WI38 (cell line): ENCODE data around the gene GP9.

Source experiments
- H3K4me3 ChIP-seq: 2 replicates; pipeline ENCODE4 v1.5.1; 2011; ENCODE audit warnings: low read depth, mild to moderate bottlenecking, control low read depth, low read length
- TF ChIP-seq, protein P1 (sequence below): IDR thresholded peaks from 2 replicates; pipeline ENCODE4 v1.5.1; 2012; ENCODE audit warnings: low read depth, mild to moderate bottlenecking, control low read depth, low read length

Gene GP9

GRCh38 chr3:129040039-129040336, 20.6 kb upstream of the GP9 start:
- H3K4me3 ChIP-seq, result no peak overlapping the region
- TF ChIP-seq, protein P1, sequence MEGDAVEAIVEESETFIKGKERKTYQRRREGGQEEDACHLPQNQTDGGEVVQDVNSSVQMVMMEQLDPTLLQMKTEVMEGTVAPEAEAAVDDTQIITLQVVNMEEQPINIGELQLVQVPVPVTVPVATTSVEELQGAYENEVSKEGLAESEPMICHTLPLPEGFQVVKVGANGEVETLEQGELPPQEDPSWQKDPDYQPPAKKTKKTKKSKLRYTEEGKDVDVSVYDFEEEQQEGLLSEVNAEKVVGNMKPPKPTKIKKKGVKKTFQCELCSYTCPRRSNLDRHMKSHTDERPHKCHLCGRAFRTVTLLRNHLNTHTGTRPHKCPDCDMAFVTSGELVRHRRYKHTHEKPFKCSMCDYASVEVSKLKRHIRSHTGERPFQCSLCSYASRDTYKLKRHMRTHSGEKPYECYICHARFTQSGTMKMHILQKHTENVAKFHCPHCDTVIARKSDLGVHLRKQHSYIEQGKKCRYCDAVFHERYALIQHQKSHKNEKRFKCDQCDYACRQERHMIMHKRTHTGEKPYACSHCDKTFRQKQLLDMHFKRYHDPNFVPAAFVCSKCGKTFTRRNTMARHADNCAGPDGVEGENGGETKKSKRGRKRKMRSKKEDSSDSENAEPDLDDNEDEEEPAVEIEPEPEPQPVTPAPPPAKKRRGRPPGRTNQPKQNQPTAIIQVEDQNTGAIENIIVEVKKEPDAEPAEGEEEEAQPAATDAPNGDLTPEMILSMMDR, result no peak

DNA sequence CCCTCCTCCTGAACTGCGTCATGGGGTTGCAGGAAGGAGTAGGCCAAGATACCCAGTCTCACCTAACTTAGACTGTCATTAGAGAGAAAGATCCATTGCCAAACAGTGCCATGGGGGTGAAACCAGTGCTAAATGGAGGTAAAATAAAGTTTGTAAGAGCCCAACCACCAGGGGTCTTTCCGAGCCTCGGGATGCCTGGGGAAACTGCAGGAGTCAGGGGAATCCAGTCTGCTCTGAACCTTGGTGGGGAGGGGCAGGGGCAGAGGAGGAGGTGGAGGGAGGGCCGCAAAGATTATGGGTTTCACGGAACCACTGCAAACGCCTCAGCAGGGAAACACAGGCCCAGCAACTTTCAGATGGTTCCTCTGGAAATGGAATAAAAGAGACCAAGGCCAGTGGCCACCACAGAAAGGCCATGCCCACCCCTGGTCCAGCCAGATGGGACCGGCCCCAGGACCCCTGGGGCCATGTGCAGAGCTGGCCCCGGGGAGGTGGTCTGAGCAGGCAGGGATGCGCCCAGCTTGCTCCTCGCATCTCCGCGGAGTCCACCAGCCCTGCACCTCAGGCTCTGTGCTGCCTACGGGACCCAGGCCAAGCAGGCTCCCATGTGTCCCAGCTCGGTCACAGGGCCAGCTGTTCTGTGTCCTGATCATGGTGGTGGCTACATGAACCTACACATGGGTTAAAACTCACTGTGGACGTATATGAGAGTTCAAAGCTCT, 19.8 kb upstream of the GP9 start:
- TF ChIP-seq, protein P1, result no peak
- no peak overlapping the region for H3K4me3 ChIP-seq

DNA sequence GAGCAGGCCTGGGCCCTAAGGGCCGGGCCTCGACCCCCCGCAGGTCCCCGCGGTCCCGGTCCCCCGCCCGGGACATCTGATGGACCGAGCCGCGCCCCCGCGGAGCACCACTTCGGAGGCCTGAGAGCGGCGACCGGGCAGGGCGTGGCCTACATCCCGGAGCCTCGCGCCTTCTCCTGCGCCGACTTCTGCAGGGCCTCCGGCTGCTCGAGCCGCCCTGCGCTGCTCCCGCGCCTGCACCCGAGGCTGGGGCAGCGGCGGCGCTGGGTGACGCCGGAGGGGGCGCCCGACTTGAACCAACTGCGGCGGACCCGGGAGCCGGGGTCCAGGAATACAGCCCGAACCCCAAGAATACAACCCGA, 14.9 kb upstream of the GP9 start:
- TF ChIP-seq, protein P1, result no peak
- no peak overlapping the region for H3K4me3 ChIP-seq

GRCh38 chr3:129046037-129046731, 14.4 kb upstream of the GP9 start:
- TF ChIP-seq, protein P1, result no peak
- no peak overlapping the region for H3K4me3 ChIP-seq

DNA sequence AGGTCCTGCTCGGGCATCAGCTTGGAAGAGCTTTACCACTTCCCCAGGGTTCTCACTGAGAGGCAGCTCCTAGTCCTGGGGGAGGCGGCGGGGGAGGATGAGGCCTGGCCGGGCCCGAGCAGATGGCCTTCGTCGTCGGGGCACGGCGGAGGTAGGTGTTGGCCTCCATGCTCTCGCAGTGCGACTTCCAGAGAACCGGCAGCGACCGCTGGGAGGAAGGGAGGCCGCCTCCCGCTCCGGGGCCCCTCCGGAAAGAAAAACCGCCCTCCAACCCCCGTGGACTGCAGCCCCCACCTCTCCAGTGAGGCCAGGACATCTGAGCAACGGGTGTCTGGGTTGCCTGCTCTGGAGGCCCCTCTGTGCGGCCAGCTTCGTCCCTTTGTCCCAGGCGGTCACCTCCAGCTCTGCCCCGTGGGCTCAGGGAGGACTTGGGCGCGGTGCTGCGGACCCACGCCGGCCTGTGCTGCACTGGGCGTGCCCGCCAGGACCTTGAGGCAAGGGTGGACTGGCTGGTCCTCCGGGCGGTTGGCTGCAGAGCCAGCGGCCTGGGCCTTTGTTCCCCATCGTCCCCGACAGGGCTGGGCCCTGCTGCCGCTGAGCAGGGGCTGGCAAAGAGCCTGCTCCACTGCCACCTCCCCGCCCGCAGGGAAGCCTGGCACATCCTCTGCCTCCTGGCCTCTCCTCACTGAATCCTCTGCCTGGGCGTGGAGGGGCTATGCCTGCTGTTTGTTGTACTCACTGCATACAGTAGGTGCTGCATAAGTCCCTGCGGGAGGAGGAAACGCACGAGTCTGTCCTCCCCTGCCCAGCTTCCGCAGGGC, 13.6 kb upstream of the GP9 start:
- TF ChIP-seq, protein P1, result no peak
- H3K4me3 ChIP-seq, result no peak overlapping the region

- no peak overlapping the region for H3K4me3 ChIP-seq
- TF ChIP-seq, protein P1, result no peak
These were observed 13.1 kb upstream of the GP9 start for GRCh38 chr3:129047553-129047839.

GRCh38 chr3:129050556-129051295, 9.9 kb upstream of the GP9 start:
- TF ChIP-seq, protein P1, result no peak
- no peak overlapping the region for H3K4me3 ChIP-seq
